UCSD-AML1 (cell line): Measurements from ENCODE around the gene KHDC1.
"Not testable (repeated sequence)": the region's sequence is repeated elsewhere in the genome, so short reads cannot be mapped to it uniquely, and the experiment has no call there.

Experiments
- DNase-seq: peaks from one replicate; lab custom pipeline; 2025; ENCODE audit not compliant: unreplicated experiment; lab: John Stamatoyannopoulos, UW

Gene KHDC1

GRCh38 chr6:73252703-73253102 lies 10.3 kb downstream of the KHDC1 start:
- DNase-seq: no peak

DNA sequence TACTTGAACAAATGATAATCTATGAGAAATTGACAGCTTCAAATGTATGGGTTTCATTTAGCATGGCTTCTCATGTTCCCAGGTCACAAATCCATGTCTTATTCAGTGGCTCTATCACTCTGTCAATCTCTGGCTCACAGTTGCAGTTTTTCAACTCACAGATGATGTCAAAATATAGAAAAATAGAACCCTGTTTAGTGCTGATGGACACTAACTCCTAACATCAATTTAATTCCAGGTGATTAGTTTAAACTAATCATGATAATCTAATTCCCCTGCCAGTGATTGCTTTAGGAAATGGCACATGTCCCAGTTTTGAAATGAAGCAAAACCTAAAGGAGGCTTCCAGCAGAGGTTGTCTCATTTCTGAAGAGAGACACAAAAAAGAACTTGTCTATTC lies 13.0 kb downstream of the KHDC1 start:
- no peak for DNase-seq

DNA sequence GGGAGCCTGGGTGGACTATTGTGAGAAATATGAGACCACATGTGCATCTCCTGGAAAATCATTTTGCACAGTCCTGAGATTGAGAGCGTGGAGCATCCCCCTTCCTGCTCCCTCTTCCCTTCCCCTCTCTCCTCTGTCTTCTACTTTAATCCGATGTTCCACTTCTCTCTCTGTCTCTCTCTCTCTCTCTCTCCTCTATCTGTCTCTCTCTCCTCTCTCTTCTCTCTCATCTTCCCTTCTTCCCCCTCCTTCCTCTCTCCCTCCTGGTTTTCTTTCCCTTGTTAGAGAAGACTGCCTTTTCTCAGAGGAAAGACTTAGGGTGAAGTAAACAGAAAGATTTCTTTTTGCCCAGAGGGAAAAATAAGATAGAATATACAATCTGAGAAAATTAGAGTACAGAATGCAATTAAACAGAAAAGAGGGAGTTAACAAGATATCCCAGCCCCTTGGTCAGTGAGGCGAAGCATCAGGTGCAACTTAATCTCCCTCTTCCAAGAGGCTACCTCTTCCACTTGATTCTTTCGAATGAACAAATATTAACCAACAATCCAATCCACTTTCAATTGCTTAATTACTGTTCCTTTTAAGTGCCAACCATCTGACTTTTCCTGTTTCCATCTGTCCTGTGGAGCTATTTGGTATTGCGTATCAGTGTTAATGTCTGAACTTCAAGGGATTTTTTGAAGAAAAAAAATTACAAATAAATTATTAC lies 14.6 kb downstream of the KHDC1 start:
- no peak for DNase-seq

- no peak for DNase-seq
Measured at GRCh38 chr6:73242001-73242400, 21.0 kb downstream of the KHDC1 start.

DNA sequence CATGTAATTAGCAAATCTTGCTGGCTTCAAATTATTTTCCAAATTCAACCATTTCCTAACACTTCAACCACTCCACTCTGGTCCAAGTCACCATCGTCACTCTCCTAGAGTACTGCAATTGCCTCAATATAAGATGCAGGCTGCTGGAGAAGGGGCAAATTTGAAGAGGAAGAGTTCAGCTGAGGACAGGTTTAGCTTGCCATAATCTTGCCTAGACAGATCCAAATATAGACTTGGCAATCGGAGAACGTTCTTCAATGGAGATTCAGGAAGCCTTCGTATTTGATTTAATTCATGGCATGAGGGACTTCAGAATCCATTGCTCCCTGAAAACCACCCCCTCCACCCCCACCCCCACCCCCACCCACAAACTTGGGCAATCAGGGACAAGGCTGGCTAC lies 22.3 kb downstream of the KHDC1 start:
- DNase-seq: no peak

DNA sequence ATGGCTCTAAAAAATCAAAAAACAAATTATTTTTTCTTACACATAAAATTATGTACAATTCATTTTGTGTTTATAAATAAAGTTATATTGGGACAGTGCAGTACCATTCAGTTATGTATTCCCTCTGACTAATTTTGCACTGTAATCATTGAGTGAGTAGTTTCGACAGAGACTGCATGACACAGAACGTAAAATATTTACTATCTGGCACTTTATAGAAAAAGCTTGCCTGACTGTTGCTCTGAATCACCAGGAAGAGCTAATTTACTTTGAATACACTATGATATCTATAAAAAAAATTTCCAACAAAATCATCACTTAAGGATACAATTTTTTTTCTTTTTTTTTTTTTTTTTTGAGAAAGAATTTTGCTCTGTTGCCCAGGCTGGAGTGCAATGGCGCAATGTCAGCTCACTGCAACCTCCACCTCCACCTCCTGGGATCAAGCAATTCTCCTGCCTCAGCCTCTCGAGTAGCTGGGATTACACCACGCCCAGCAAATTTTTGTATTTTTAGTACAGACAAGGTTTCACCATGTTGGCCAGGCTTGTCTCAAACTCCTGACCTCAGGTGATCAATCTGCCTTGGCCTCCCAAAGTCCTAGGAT lies 26.7 kb downstream of the KHDC1 start:
- no peak for DNase-seq

DNA sequence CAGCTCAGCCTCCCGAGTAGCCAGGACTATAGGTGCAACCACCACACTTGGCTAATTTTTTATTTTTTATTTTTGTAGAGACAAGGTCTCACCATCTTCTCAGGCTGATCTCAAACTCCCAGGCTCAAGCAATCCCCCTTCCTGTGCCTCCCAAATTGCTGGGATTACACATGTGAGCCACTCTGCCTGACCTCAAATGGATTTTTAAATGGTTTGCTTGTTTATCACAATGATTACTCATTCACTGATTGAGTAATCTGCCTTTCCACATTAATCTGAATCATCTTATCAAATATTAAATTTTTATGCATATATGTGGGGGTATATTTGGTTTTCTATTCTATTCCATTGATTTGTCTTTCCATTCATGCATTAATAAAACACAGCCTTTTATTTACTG lies 28.3 kb downstream of the KHDC1 start:
- DNase-seq: no peak

DNA sequence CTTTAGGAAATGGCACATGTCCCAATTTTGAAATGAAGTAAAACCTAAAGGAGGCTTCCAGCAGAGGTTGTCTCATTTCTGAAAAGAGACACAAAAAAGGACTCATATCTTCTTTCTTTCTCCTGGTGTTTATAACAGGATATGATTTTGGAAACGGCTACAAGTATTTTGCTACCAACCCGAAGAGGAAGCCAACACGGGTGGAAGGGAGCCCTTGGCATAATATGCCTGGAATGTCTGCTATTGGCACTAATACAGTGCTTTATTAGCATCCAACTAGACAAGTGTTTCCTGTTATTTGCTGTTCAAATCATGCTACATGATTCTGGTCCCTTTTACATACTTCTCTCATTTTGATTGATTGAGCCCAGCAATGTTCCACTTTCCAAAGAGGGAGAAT lies 29.0 kb downstream of the KHDC1 start:
- DNase-seq: not testable (repeated sequence)

DNA sequence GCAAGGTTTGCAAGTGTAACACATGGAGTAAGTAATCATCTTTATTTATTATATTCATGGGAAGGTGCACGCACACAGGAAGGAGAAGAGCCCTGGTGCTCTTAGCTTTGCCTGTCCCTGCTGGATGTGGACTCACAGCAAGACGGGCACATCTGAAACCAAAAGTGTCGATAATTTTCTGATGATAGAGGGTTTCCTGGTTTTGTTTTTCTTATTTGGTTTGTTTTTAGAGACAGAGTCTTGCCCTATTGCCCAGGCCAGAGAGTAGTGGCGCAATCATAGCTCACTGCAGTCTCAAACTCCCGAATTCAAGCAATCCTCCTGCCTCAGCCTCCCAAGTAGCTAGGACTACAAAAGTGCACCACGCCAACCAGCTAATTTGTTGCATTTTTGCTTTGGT lies 29.9 kb downstream of the KHDC1 start:
- no peak for DNase-seq

DNA sequence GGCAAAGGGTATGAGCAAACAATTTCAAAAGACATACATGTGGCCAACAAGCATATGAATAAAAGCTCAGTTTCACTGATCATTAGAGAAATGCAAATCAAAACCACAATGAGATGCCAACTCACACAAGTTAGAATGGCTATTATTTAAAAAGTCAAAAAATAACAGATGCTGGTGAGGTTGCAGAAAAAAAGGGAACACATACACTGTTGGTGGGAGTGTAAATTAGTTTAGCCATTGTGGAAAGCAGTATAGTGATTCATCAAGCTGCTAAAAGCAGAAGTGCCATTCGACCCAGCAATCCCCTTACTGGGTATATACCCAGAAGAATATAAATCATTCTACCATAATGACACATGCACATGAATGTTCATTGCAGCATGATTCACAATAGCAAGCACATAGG lies 31.0 kb downstream of the KHDC1 start:
- DNase-seq: no peak

DNA sequence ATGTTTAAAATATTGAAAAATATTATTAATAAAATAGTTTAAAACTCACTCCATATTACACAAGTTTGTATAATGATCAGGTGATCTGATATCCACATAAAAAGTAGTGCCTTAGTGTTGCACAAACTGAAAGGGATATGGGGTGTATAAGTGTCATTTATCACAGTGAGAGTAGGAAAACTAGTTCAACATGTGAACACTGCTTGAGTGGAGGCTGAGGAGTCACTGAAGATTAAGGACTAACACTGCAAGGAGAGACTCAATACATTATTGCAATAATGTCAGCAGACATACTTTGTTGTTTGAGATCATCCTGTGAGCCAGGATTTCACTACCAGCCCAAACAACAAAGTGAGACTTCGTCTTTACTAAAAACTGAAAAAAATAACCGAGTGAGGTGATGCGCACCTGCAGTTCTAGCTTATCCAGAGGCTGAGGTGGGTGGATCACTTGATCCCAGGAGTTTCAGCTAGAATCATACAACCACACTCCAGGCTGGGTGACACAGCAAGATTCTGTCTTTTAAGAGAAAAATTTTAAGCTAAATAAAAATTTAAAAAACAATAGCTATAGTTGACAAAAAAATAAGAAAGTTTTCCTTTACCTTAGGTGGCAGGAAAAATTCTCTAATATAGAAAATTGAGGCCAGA lies 35.3 kb downstream of the KHDC1 start:
- no peak for DNase-seq

- DNase-seq: no peak
Measured at GRCh38 chr6:73225396-73225795, 37.6 kb downstream of the KHDC1 start, which contains the start of gene KHDC1L. KHDC1L (minus strand) TSS chr6:73225496; CDS start chr6:73225408, 88 bp downstream.

GRCh38 chr6:73216859-73217258 lies 46.1 kb downstream of the KHDC1 start:
- DNase-seq: no peak

- no peak for DNase-seq
Measured at GRCh38 chr6:73209117-73209516, 53.9 kb downstream of the KHDC1 start.

- no peak for DNase-seq
Measured at GRCh38 chr6:73207221-73207837, 55.7 kb downstream of the KHDC1 start.

- no peak for DNase-seq
Measured at GRCh38 chr6:73204252-73204651, 58.7 kb downstream of the KHDC1 start.

DNA sequence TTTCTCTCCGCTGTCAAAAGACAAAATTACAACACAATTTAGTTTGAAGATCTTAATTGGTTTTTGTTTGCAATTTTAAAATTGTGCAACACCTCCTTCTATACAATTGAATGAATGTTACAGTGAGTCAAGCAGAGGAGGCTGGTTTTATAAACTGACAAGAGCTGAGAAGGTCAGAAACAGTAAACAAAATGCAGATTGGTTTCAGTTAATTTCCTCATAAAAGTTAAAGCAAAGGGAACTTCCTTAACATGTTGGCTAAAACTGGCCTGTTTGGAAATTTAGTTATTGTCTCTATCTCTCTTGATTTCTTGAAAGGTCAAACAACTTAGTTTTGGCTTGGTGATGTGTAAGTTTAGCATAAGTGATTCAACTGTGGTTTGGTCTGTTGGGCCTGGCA lies 59.9 kb downstream of the KHDC1 start:
- no peak for DNase-seq

DNA sequence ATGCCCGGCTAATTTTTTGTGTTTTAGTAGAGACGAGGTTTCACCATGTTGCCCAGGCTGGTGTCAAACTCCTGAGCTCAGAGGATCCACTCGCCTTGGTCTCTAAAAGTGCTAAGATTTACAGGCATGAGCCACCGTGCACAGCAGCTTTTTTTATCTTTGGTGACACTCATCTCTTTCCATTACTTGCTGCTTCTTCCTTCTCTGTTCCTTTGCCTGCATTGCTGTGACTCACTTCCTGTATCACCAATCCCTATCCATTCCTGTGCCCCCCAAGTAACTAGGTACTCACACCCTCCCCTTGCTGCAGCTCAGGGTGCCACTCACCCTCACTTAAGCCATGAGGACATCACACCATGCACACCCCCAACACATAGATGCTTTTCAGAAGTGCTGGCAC lies 62.3 kb downstream of the KHDC1 start:
- no peak for DNase-seq

- no peak for DNase-seq
Measured at GRCh38 chr6:73200247-73200646, 62.7 kb downstream of the KHDC1 start.

DNA sequence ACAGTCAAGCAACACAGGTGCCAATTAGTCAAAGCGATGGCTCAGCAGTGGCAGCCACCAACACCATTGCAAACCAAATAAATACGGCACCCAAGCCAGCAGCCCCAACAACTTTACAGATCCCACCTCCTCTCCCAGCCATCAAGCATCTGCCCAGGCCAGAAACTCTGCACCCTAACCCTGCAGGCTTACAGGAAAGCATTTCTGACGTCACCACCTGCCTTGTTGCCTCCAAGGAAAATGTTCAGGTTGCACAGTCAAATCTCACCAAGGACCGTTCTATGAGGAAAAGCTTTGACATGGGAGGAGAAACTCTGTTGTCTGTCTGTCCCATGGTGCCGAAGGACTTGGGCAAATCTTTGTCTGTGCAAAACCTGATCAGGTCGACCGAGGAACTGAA lies 68.3 kb downstream of the KHDC1 start:
- DNase-seq: no peak

DNA sequence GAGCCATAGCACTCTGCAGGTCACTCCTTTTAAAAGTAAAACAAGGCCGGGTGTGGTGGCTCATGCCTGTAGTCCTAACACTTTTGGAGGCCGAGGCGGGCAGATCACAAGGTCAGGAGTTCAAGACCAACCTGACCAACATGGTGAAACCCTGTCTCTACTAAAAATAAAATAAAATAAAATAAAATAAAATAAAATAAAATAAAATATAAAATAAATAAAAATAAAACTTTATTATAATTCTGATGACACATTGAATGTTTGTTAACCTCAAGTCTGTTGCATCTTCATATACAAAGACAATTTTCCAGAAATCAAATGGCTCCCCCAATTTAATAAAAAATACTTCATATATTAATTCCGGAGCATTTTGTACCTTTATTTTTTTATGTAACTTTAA lies 69.7 kb downstream of the KHDC1 start:
- not testable (repeated sequence) for DNase-seq
